Lung microvascular endothelial cell (primary cell): ENCODE measurements around the gene ARL15. TPM values are rescaled to one million over a fixed set of nuclear protein-coding genes. Genes with fewer than 3 reads are reported as not detected.
"Not testable (repeated sequence)": the region's sequence is repeated elsewhere in the genome, so short reads cannot be mapped to it uniquely, and the experiment has no call there.

ENCODE experiments used
- DNase-seq, 2 donors: peaks; one replicate each; pipeline versions ENCODE4 v3.0.0 to v3.0.0-alpha.2; 2010; ENCODE audit warnings: low read depth in 2 of 2
- total RNA-seq: library from RNA; depleted of rRNA; stranded (reverse); fragments of >200 nt; gene quantifications from 2 replicates; pipeline ENCODE4 v1.2.1, GENCODE V29; 2014

ARL15 gene
- total RNA-seq, 1 donor from 2014 or later, result 44.6 TPM

GRCh38 chr5:53858700-53859456 is 451.5 kb downstream of the ARL15 start:
- no peak for DNase-seq

GRCh38 chr5:53856506-53856905 is 453.9 kb downstream of the ARL15 start:
- DNase-seq, result no peak

DNA sequence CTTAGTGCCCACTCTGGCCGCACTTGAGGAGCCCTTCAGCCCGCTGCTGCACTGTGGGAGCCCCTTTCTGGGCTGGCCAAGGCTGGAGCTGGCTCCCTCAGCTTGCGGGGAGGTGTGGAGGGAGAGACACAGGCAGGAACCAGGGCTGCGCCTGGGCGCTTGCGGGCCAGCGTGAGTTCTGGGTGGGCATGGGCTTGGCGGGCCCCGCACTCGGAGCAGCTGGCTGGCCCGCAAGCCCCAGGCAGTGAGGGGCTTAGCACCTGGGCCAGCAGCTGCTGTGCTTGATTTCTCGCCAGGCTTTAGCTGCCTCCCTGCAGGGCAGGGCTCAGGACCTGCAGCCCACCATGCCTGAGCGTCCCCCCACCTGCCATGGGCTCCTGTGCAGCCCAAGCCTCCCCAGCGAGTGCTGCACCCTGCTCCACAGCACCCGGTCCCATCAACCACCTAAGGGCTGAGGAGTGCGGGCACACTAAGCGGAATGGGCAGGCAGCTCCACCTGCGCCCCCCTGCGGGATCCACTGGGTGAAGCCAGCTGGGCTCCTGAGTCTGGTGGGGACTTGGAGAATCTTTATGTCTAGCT is 473.4 kb downstream of the ARL15 start:
- DNase-seq, result not testable (repeated sequence)

GRCh38 chr5:53834500-53834899 is 475.9 kb downstream of the ARL15 start:
- DNase-seq, result no peak

Other genes with a start within 250 kb of the ARL15 start
- gene HSPB3, start 145.1 kb upstream of the ARL15 start, total RNA-seq, result not detected in 2 replicates
- gene SNX18, start 207.2 kb upstream of the ARL15 start, total RNA-seq, result 9.4 and 11.3 TPM in 2 replicates